ENCODE results near the gene EXOSC7. TPM values are rescaled to one million over a fixed set of nuclear protein-coding genes. Genes with fewer than 3 reads are reported as not detected.

EXOSC7 gene
- total and polyA plus RNA-seq, 2 donors (not counting 3 experiments of a cell fraction or from before 2014, with no cell fraction given), result 44.5 to 53.8 TPM

GRCh38 chr3:45029216-45029615, 53.2 kb downstream of the EXOSC7 start:
- H3K36me3 ChIP-seq (ENCODE audit: control insufficient read depth in 2 of 2, extremely low read depth in 1 of 2, insufficient read depth in 2 of 2, low read length in 2 of 2), result no peaks in the 10 kb centered on the region
- TF ChIP-seq POLR2AphosphoS5 (IDR thresholded peaks at IDR 0.05; ENCODE audit: insufficient read depth, low read depth, low read length) (no peak), POLR2A (IDR thresholded peaks at IDR 0.05; ENCODE audit: low read depth, low read length) (no peak), MYC (IDR thresholded peaks at IDR 0.05; ENCODE audit: low read depth, low read length) (no peak), JUN (IDR thresholded peaks at IDR 0.05; ENCODE audit: borderline replicate concordance, insufficient read depth, insufficient read length, low read depth) (no peak), MAX (IDR thresholded peaks at IDR 0.05; ENCODE audit: insufficient read depth, insufficient read length) (no peak), GATA2 (IDR thresholded peaks at IDR 0.05; ENCODE audit: insufficient read depth, insufficient read length, low read depth, low read length) (no peak)
- TF ChIP-seq, protein P1, sequence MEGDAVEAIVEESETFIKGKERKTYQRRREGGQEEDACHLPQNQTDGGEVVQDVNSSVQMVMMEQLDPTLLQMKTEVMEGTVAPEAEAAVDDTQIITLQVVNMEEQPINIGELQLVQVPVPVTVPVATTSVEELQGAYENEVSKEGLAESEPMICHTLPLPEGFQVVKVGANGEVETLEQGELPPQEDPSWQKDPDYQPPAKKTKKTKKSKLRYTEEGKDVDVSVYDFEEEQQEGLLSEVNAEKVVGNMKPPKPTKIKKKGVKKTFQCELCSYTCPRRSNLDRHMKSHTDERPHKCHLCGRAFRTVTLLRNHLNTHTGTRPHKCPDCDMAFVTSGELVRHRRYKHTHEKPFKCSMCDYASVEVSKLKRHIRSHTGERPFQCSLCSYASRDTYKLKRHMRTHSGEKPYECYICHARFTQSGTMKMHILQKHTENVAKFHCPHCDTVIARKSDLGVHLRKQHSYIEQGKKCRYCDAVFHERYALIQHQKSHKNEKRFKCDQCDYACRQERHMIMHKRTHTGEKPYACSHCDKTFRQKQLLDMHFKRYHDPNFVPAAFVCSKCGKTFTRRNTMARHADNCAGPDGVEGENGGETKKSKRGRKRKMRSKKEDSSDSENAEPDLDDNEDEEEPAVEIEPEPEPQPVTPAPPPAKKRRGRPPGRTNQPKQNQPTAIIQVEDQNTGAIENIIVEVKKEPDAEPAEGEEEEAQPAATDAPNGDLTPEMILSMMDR (IDR thresholded peaks at IDR 0.05; ENCODE audit: extremely low read depth in 1 of 2, insufficient read depth in 1 of 2, low read depth in 1 of 2, low read length in 2 of 2), result no peak
- ChIA-PET CTCF (interaction anchor here (0.8 to 2.0 kb wide), 3 partner anchors 9 to 471 kb away, joined by 3 to 6 read pairs (median 3); no protein-coding TSS in a partner anchor), POLR2A (no interaction called here)
- BruUV-seq (replicated peaks), result no TSS peak
- H3K4me3 ChIP-seq (replicated peaks in 1 of 3; ENCODE audit: insufficient read depth in 1 of 3, low read depth in 1 of 3, low read length in 3 of 3), result no peak overlapping the region
- H3K79me2 ChIP-seq (ENCODE audit: control insufficient read depth, insufficient read depth, low read length), result no peaks in the 10 kb centered on the region
- peaks cover 22% of the 10 kb centered on the region for H3K4me1 ChIP-seq (ENCODE audit: control insufficient read depth, extremely low read depth, insufficient read depth, low read length)
- H3K9me3 ChIP-seq (replicated peaks; ENCODE audit: control insufficient read depth, insufficient read depth, low read length), result no peaks in the 10 kb centered on the region
- intact Hi-C loops (cut with micrococcal nuclease) (loop anchor here (10.0 kb wide), 1 partner anchor 474 kb away; the partner anchor contains the start of gene ZKSCAN7), dilution Hi-C loops (cut with MboI; ENCODE audit: extremely low pct_ligation_motif_present, low sequenced_read_pairs) (loop anchor here (25.0 kb wide), 1 partner anchor 483 kb away; no protein-coding TSS in a partner anchor)
- DNase-seq (ENCODE audit: low read depth, low spot score) (no peak), FAIRE-seq (no peak)
- no peak overlapping the region for H3K27ac ChIP-seq (ENCODE audit: insufficient read depth, low read depth, low read length)
- no peaks in the 10 kb centered on the region for H3K27me3 ChIP-seq (ENCODE audit: control insufficient read depth in 2 of 2, insufficient read depth in 2 of 2, low read length in 2 of 2)
- H3K9ac ChIP-seq (replicated peaks; ENCODE audit: extremely low read depth, insufficient read depth, low read length), result no peak overlapping the region
- no peak overlapping the region for H2AFZ ChIP-seq (ENCODE audit: low read depth, low read length)
- H4K20me1 ChIP-seq (replicated peaks; ENCODE audit: control insufficient read depth, extremely low read depth, insufficient read depth, low read length), result no peaks in the 10 kb centered on the region
- H3K4me2 ChIP-seq (ENCODE audit: insufficient read depth, low read length), result no peak overlapping the region
- H3K9me1 ChIP-seq (replicated peaks; ENCODE audit: control insufficient read depth, extremely low read depth, insufficient read depth, low read length), result no peaks in the 10 kb centered on the region

Measured in endothelial cell of umbilical vein (primary cell).